RCC 7860 (cell line): ENCODE results near the gene TSHZ2.

ENCODE experiments used
- DNase-seq: peaks from one replicate; pipeline ENCODE4 v3.0.0-alpha.2; 2015; ENCODE audit warnings: low spot score
- FAIRE-seq: peaks from 2 replicates; lab custom pipeline; 2012; peaks lifted over from hg19 to GRCh38; lab: Jason Lieb, UNC

TSHZ2 gene

DNA sequence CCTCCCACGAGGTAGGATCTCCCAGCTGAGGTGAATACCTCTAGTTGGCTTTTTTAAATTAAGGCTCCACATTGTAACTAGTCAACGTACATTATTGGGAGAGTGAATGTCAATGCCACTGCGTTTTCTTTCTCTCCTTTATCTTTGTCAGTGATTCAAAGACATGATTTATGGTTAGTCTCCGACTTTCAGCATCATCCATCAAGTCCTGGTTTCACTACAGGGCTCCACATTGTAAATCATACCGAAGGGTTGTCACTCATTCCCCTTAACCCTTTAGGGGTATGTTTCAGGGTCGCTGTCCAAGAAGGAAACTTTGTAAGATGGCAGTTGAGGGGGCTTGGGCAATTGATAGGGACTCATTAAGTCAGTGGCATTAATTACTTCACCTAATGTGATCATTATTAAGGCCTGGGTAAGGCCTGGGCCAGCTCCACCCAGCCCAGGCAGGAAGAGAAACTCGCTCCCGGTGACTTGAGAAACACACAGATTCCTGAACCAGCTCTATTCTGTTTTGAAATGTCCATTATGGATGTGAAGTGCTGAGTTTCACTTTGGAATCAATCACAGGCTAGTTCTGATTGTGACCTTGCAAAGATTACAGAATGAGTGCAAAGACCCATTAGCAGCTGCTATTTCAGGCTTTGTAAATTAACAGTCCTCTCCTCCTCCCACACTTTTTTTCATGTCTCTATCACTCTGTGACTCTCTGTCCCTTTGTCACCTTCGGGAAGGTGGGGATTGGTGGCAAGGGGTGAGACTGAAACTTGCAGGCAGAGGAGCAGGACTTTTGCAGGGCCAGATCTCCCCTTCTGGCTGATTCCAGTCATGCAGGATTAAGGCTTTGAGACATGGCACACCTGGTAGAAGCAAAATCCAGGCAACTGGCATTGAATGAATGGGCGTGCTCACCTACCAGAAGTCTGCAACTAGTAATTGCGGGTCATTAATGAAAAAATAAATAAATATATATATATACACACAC lies 222.4 kb downstream of the TSHZ2 start:
- DNase-seq (no peak), FAIRE-seq (no peak)

DNA sequence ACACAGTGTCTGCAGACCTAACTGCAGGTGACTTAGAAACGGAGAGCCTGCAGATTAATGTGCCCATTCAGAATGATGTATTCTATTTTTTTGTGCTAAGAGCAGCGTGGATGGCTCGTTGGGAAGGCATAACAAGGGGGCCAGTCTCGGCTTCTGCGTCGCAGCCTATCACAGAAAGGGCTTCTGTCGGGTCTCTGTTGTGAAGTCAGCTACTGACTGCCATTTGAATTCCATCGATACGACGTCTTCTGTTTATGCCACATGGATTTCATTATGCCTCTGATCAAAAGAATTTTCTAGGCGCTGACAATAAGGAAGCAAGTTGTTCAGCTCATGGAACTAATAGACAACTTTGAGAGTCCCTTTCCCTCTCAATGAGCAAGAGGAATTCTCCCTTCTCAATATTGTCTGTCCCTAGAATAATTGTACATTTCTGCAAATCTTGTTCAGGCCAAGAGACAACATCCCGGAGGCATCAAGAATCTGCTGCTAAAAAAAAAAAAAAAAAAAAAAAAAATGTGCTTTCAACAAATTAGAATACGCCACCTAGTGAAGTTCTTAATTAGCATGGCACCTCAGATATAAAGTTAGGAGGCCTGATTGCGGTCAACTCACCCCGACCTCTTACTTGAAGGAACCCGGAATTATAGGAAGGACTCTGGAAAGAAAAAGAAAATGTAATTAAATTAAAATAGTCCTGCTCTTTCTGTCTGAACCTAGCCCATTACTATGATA lies 223.9 kb downstream of the TSHZ2 start:
- DNase-seq (no peak), FAIRE-seq (no peak)

DNA sequence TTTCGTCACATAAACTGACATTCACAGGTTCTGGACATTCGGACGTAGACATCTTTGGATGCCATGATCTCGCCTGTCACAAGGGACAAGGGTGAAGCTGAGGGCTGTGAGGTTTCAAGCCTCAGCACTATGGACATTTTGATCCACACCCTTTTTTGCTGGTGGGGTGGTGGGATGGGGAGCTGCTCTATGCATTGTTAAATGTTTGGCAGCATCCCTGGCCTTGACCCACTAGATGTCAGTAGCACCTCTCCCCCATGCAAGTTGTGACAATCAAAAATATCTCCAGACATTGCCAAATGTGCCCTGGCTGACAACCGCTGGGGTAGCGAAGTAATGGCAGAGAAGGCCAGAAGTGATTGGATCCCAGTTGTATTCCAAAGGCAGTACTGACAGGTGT lies 229.4 kb downstream of the TSHZ2 start:
- FAIRE-seq (no peak), DNase-seq (no peak)

GRCh38 chr20:53202777-53203176 lies 230.6 kb downstream of the TSHZ2 start:
- FAIRE-seq = no peak
- DNase-seq = no peak

GRCh38 chr20:53205046-53205445 lies 232.9 kb downstream of the TSHZ2 start:
- FAIRE-seq = no peak
- DNase-seq = no peak

- DNase-seq = no peak
- FAIRE-seq = no peak
Measured at GRCh38 chr20:53208110-53208832, 236.1 kb downstream of the TSHZ2 start.

- FAIRE-seq = no peak
Measured at GRCh38 chr20:53210041-53210440, 237.9 kb downstream of the TSHZ2 start.

GRCh38 chr20:53210931-53211330 lies 238.8 kb downstream of the TSHZ2 start:
- DNase-seq = no peak
- FAIRE-seq = no peak

More at GRCh38 chr20:53210041-53210440, 237.9 kb downstream of the TSHZ2 start:
- DNase-seq = no peak

- FAIRE-seq (no peak), DNase-seq (no peak)
Measured at GRCh38 chr20:53212018-53212417, 239.9 kb downstream of the TSHZ2 start.

DNA sequence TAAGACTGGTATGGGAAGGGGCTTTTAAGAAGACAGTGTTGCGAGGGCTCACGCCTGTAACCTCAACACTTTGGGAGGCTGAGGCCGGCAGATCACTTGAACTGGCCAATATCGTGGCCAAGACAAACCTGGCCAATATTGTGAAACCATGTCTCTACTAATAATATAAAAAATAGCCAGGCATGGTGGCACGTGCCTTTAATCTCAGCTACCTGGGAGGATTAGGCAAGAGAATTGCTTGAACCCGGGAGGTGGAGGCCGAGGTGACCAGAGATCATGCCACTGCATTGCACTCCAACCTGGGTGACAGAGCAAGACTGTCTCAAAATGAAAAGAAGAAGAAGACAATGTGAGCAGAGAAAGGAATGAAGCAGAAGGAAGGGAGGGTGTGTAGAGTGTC lies 242.2 kb downstream of the TSHZ2 start:
- FAIRE-seq = no peak
- no peak for DNase-seq

DNA sequence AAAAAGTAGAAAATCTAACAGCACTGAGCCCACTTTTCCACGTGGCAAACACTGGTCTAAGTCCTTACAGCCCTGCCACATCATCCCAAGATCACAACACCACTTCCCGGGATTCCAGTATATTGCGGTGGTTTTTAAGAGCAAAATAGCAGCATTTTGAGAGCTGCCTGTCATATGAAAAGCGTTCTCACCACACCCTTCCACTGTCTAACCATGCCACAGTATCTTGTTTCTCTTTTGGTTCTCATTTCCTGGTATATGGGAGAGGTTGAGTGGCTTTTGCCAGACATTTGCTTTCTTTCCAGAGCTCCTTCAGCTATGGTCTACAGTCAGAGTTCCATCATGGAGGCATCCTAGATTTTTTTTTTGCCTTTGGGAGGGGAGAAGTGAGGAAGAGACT lies 243.0 kb downstream of the TSHZ2 start:
- FAIRE-seq (no peak), DNase-seq (no peak)

GRCh38 chr20:53216478-53216855 lies 244.3 kb downstream of the TSHZ2 start:
- FAIRE-seq (no peak), DNase-seq (no peak)

DNA sequence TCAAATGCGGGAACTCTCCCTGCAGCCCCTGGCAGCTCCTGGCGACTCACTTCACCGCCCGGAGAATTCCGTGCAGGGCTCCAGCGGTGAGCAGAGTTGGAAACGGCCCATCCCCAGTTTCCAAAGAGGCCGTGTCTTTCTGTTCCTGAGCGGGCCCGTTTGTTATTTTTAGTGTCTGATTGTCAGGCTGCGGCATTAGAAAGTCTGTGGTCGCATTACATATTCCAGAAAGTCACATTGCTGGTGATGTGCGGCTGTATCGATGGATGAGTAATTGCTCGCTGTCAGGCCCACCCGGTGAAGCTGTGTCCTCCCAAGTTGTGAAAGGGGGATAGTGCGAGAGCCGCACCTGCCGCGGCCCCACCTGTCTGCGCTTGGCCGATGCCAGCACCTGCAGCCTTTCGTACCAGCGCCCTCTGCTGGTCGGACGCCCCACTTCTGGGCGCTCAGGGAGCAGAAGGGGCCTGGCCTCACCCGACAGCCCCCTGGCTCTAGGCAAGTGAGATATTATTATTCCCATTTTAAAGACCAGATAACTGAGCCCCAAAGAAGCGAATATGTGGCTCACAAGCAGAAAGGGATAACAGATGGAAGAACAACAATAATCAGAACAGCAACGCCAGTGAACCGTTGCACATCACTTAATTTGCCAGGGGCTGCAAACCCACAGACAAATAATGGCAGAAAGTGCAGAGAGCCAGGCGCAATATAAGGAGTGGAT lies 244.9 kb downstream of the TSHZ2 start:
- DNase-seq = no peak
- no peak for FAIRE-seq

DNA sequence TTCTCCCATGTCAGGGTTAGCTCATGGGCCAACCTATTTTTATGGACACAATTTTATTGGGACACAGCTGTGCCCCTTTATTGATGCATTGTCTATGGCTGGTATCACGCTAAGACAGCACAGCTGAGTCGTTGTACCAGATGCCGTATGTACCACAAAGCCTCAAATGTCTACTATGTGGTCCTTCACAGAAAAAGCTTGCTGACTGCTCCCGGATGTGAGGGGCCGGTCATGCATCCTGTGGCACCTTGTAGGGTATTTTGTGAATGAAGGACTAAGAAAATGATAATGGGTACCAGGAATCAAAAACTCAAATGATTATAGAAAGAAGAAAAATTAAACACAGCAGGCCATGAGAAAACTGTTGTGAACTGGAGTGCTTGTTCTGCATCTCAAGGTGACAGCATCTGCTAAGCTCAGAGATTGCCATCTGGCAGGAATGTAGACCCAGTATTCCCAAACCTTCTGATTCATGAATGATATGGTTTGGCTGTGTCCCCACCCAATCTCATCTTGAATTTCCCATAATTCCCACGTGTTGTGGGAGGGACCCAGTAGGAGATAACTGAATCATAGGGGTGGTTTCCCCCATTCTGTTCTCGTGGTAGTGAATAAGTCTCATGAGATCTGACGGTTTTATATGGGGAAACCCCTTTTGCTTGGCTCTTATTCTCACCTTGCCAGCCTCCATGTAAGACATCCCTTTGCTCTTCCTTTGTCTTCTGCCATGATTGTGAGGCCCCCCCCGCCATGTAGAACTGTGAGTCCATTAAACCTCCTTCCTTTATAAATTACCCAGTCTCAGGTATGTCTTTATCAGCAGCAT lies 248.5 kb downstream of the TSHZ2 start:
- DNase-seq (no peak), FAIRE-seq (no peak)

GRCh38 chr20:53221731-53222130 lies 249.6 kb downstream of the TSHZ2 start:
- no peak for DNase-seq
- FAIRE-seq = no peak

DNA sequence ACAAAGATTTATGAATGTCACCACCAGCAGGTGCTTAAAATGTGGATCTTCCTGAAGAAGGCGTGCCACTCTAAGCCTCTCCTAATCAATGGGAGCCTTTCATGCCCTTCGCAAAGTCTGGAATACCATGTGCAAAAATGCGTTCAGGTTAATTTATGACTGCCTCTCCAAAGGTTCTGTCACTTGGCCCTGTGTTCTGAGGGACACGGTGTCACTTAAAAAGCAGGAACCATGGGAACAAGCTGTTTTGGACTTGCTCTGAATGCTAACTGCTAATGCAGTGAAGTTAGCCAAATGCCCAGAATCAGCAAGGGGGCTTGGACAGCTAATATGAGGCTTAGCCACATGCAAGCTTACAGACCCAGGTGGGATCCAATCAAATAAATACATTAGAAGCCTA lies 250.3 kb downstream of the TSHZ2 start:
- FAIRE-seq (no peak), DNase-seq (no peak)

DNA sequence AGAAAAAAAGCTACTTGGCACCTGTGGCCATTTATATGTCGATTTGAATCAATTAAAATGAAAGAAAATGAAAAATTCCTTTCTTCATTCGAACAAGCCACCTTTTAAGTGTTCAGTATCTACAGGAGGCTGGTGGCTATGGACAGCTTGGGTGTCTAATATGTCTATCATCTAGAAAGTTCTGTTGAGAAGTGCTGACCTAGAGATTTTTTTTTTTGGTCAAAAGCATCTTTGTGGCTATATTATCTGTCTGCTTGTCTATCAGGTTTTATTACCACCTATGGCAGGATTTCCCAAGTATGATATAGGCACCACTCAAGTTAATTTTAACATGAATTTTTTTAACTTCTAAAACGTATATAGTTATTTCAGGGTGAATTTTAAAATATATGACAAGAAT lies 250.8 kb downstream of the TSHZ2 start:
- FAIRE-seq (no peak), DNase-seq (no peak)

DNA sequence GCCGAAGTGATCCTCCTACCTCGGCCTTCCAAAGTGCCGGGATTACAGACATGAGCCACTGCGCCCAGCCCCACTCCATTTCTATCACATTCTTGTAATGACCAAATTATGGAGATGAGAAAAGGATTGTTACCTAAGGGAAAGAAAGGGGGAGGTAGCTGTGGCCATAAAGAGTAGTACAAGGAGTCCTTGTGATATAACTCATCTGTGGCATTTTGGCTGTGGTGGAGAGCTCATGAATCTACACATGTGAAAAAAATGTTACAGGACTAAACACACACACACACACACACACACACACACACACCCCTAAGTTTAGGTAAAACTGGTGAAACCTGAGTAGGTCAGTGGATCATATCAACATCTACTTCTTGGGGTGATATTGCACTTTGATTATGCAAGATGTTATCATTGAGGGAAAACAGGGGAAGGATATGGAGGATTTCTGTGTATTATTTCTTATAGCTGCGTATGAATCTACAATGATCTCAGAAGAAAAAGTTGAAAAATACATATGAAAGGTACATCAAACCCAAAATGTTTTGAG lies 251.5 kb downstream of the TSHZ2 start:
- DNase-seq (no peak), FAIRE-seq (no peak)

- DNase-seq = no peak
- no peak for FAIRE-seq
Measured at GRCh38 chr20:53224851-53225250, 252.7 kb downstream of the TSHZ2 start.

DNA sequence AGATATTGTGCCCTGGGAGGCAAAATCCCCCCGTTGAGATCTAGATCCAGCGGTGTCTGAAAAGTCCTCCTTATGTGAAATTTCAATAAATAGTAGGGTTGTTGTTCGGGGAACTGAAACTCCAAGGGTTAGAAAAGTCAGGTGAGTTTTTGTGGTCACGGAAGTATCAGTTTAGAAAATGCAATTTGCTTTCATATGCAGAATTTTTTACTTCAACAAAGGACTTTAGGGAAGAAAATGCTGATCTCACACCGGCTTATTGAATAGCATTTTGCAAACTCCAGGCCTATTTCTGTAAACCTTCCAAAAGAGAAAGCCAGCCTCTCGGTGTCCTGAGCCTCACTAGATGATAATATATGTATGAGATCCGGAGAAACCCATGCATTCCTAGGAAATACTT lies 254.7 kb downstream of the TSHZ2 start:
- FAIRE-seq = no peak
- DNase-seq = no peak
